Astrocyte (in vitro differentiated cells and primary cell): ENCODE measurements around the gene CD27. TPM values are rescaled to one million over a fixed set of nuclear protein-coding genes. Genes with fewer than 3 reads are reported as not detected.

Source experiments
- DNase-seq: peaks from one replicate; pipeline ENCODE4 v3.0.0-alpha.2; 2010; ENCODE audit warnings: low read depth
- FAIRE-seq: peaks from 2 replicates; lab custom pipeline; 2011; peaks lifted over from hg19 to GRCh38; lab: Jason Lieb, UNC
- H2AFZ ChIP-seq: 2 replicates; pipeline ENCODE4 v1.6.0; 2012; ENCODE audit warnings: low read depth, low read length, inconsistent platforms
- H3K27ac ChIP-seq: 2 replicates; pipeline ENCODE4 v1.5.1; 2011; ENCODE audit warnings: low read depth, low read length, inconsistent platforms
- H3K27me3 ChIP-seq: 2 replicates; pipeline ENCODE4 v1.6.0; 2011; ENCODE audit warnings: low read length, inconsistent platforms; ENCODE audit not compliant: insufficient read depth
- H3K36me3 ChIP-seq: 2 replicates; pipeline ENCODE4 v1.5.1; 2011; ENCODE audit warnings: low read length, inconsistent platforms; ENCODE audit not compliant: insufficient read depth
- H3K4me1 ChIP-seq: 2 replicates; pipeline ENCODE4 v1.5.1; 2011; ENCODE audit warnings: low read length, inconsistent platforms; ENCODE audit not compliant: insufficient read depth
- H3K4me2 ChIP-seq: 2 replicates; pipeline ENCODE4 v1.6.0; 2012; ENCODE audit warnings: low read length, inconsistent platforms
- H3K4me3 ChIP-seq: 2 replicates; pipeline ENCODE4 v1.5.1; 2011; ENCODE audit warnings: low read depth, mild to moderate bottlenecking, low read length, inconsistent platforms; ENCODE audit not compliant: insufficient read depth
- H3K79me2 ChIP-seq: 2 replicates; pipeline ENCODE4 v1.6.0; 2012; ENCODE audit warnings: mild to moderate bottlenecking, low read length, inconsistent platforms; ENCODE audit not compliant: insufficient read depth
- H3K9ac ChIP-seq: 2 replicates; pipeline ENCODE4 v1.6.0; 2012; ENCODE audit warnings: mild to moderate bottlenecking, low read length, inconsistent platforms
- H3K9me3 ChIP-seq: 2 replicates; pipeline ENCODE4 v1.5.1; 2012; ENCODE audit warnings: low read depth, mild to moderate bottlenecking, low read length, inconsistent platforms; ENCODE audit not compliant: insufficient read depth
- H4K20me1 ChIP-seq: 2 replicates; pipeline ENCODE4 v1.6.0; 2012; ENCODE audit warnings: low read length, inconsistent platforms; ENCODE audit not compliant: insufficient read depth
- H3K27ac Mint-ChIP-seq: one replicate; pipeline ENCODE4 v1.8.0; 2021; ENCODE audit warnings: mild to moderate bottlenecking, mixed read lengths; ENCODE audit not compliant: unreplicated experiment
- H3K27me3 Mint-ChIP-seq: one replicate; pipeline ENCODE4 v1.8.0; 2021; ENCODE audit warnings: low read depth, mixed read lengths; ENCODE audit not compliant: unreplicated experiment
- H3K36me3 Mint-ChIP-seq: one replicate; pipeline ENCODE4 v1.8.0; 2021; ENCODE audit warnings: low read depth, mixed read lengths; ENCODE audit not compliant: unreplicated experiment
- H3K4me1 Mint-ChIP-seq: one replicate; pipeline ENCODE4 v1.8.0; 2021; ENCODE audit warnings: low read depth, mixed read lengths; ENCODE audit not compliant: unreplicated experiment
- H3K4me3 Mint-ChIP-seq: one replicate; pipeline ENCODE4 v1.8.0; 2021; ENCODE audit warnings: mild to moderate bottlenecking, moderate library complexity, mixed read lengths; ENCODE audit not compliant: unreplicated experiment
- H3K9me3 Mint-ChIP-seq: one replicate; pipeline ENCODE4 v1.8.0; 2021; ENCODE audit warnings: mild to moderate bottlenecking, mixed read lengths; ENCODE audit not compliant: unreplicated experiment
- CTCF ChIP-seq: IDR thresholded peaks from 2 replicates; pipeline ENCODE4 v1.5.1; 2011; ENCODE audit warnings: low read depth, mild to moderate bottlenecking, inconsistent platforms, low read length, moderate library complexity; ENCODE audit not compliant: insufficient read depth
- EZH2 ChIP-seq: IDR thresholded peaks from 2 replicates; pipeline ENCODE4 v1.6.1; 2012; ENCODE audit warnings: mild to moderate bottlenecking, low read length, inconsistent platforms; ENCODE audit not compliant: insufficient read depth
- total RNA-seq: library from RNA; stranded (reverse); gene quantifications from 2 replicates; pipeline ENCODE4 v1.2.1, GENCODE V29; 2021

Gene CD27
- total RNA-seq, 1 donor from 2014 or later = not detected

- Histone ChIP-seq H3K4me1 (peaks cover 3% of the 10 kb centered on the region), H4K20me1 (no peaks in the 10 kb centered on the region), H3K36me3 (peaks cover 25% of the 10 kb centered on the region), H3K27me3 (no peaks in the 10 kb centered on the region), H3K4me3 (no peak overlapping the region), H2AFZ (no peak overlapping the region), H3K27ac (no peak overlapping the region), H3K9ac (no peak overlapping the region), H3K9me3 (no peaks in the 10 kb centered on the region), H3K4me2 (no peak overlapping the region), H3K79me2 (peaks cover 74% of the 10 kb centered on the region)
- H3K27ac Mint-ChIP-seq = no peak overlapping the region
- no peak for DNase-seq
- no peak for FAIRE-seq
- TF ChIP-seq CTCF = no peak
- TF ChIP-seq EZH2 = no peak
- no peaks in the 10 kb centered on the region for H3K36me3 Mint-ChIP-seq
- no peak overlapping the region for H3K4me3 Mint-ChIP-seq
- peaks cover under 1% of the 10 kb centered on the region for H3K4me1 Mint-ChIP-seq
- H3K27me3 Mint-ChIP-seq = no peaks in the 10 kb centered on the region
- H3K9me3 Mint-ChIP-seq = no peaks in the 10 kb centered on the region
Observed at GRCh38 chr12:6500466-6500865, 55.7 kb downstream of the CD27 start.

Other genes starting within 250 kb of the CD27 start
- gene CD9, start 244.6 kb upstream of the CD27 start, total RNA-seq = 46.0 and 52.2 TPM in 2 replicates
- gene PLEKHG6, start 134.3 kb upstream of the CD27 start, total RNA-seq = 0.72 and 2.5 TPM in 2 replicates
- 118 and 128 TPM in 2 replicates for gene TNFRSF1A, start 102.9 kb upstream of the CD27 start, total RNA-seq
- 0.94 and 1.3 TPM in 2 replicates for gene SCNN1A, start 69.4 kb upstream of the CD27 start, total RNA-seq
- 2.8 and 2.9 TPM in 2 replicates for gene LTBR, start 60.8 kb upstream of the CD27 start, total RNA-seq
- gene TAPBPL, start 7.1 kb downstream of the CD27 start, total RNA-seq = 0.87 and 1.6 TPM in 2 replicates
- gene VAMP1, start 25.7 kb downstream of the CD27 start, total RNA-seq = 21.0 and 23.1 TPM in 2 replicates
- gene MRPL51, start 48.3 kb downstream of the CD27 start, total RNA-seq = 192 and 202 TPM in 2 replicates
- 18.6 and 21.1 TPM in 2 replicates for gene NCAPD2, start 49.1 kb downstream of the CD27 start, total RNA-seq
- 5,151 and 5,167 TPM in 2 replicates for gene GAPDH, start 89.6 kb downstream of the CD27 start, total RNA-seq
- 18.8 and 20.8 TPM in 2 replicates for gene IFFO1, start 111.1 kb downstream of the CD27 start, total RNA-seq
- gene NOP2, start 123.3 kb downstream of the CD27 start, total RNA-seq = 53.1 and 66.8 TPM in 2 replicates
- 319 and 329 TPM in 2 replicates for gene CHD4, start 162.4 kb downstream of the CD27 start, total RNA-seq
- gene LPAR5, start 191.0 kb downstream of the CD27 start, total RNA-seq = 0.73 and 0.89 TPM in 2 replicates
- 0.54 and 0.60 TPM in 2 replicates for gene ACRBP, start 202.5 kb downstream of the CD27 start, total RNA-seq
- gene ING4, start 218.2 kb downstream of the CD27 start, total RNA-seq = 30.9 and 34.8 TPM in 2 replicates
- 48.9 and 50.6 TPM in 2 replicates for gene ZNF384, start 244.4 kb downstream of the CD27 start, total RNA-seq